ENCODE measurements around the gene INHA. TPM values are rescaled to one million over a fixed set of nuclear protein-coding genes. Genes with fewer than 3 reads are reported as not detected.

INHA gene
- total RNA-seq, 3 donors from 2014 or later (not counting 1 experiment from before 2014, with no cell fraction given) = not detected

DNA sequence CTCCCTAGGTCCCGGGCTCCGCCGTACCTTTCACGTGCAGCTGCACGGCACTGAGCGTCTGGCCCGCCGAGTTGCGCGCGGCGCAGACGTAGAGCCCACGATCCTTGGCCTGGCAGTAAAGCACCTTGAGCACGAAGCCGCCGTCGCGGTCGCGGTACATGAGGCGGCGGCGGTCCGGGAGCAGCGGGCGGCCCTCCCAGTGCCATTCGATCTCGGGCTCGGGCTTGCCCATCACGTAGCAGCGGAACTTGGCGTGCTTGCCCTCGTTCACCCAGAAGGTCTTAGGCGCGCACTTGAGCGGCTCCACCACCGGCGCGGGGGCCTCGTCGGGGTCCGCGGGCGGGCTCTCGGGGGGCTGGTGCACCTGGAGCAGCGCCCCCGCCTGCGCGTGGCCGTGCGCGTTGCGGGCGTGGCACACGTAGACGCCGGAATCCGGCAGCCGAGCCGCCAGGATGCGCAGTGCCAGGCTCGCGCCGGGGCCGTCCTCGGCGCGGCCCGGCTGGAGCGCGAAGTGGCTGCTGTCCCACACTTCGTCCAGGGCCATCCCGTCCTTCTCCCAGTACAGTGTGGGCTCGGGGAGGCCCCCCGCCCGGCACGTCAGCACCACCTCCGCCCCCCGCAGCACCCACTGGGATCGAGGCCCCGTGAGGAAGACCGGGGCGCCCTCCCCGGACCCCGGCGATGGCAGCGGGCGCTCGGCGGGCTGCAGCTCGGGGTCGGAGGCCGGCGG, 1.8 kb upstream of the INHA start:
- ATAC-seq (peak in 1 of 3 donors; percentile 25), DNase-seq (no peak)
- H3K27me3 ChIP-seq (ENCODE audit: control insufficient read depth, insufficient read depth, low read length) = peaks cover 11% of the 10 kb centered on the region
- intact Hi-C loops (cut with micrococcal nuclease) = no loop called here
- no peak overlapping the region for H3K27ac Mint-ChIP-seq
- H3K9me3 Mint-ChIP-seq = no peaks in the 10 kb centered on the region
- H3K9me3 ChIP-seq (ENCODE audit: control insufficient read depth, insufficient read depth, low read length) = no peaks in the 10 kb centered on the region
- peaks cover 7% of the 10 kb centered on the region for H3K4me1 ChIP-seq (ENCODE audit: control insufficient read depth, insufficient read depth, low read length)
- 27% methylated on average over 95 of the region's 95 CpGs for WGBS (ENCODE audit: insufficient coverage)
- no peak overlapping the region for H3K4me3 ChIP-seq (ENCODE audit: low read length)
- no peak overlapping the region for H3K27ac ChIP-seq (ENCODE audit: low read length)
- no peaks in the 10 kb centered on the region for H3K4me1 Mint-ChIP-seq
- peak overlapping the region; percentile 18 for H3K4me3 Mint-ChIP-seq
- H3K36me3 ChIP-seq (ENCODE audit: control insufficient read depth, insufficient read depth, low read length) = no peaks in the 10 kb centered on the region
- H3K36me3 Mint-ChIP-seq = no peaks in the 10 kb centered on the region
- TF ChIP-seq, protein P1, sequence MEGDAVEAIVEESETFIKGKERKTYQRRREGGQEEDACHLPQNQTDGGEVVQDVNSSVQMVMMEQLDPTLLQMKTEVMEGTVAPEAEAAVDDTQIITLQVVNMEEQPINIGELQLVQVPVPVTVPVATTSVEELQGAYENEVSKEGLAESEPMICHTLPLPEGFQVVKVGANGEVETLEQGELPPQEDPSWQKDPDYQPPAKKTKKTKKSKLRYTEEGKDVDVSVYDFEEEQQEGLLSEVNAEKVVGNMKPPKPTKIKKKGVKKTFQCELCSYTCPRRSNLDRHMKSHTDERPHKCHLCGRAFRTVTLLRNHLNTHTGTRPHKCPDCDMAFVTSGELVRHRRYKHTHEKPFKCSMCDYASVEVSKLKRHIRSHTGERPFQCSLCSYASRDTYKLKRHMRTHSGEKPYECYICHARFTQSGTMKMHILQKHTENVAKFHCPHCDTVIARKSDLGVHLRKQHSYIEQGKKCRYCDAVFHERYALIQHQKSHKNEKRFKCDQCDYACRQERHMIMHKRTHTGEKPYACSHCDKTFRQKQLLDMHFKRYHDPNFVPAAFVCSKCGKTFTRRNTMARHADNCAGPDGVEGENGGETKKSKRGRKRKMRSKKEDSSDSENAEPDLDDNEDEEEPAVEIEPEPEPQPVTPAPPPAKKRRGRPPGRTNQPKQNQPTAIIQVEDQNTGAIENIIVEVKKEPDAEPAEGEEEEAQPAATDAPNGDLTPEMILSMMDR (IDR thresholded peaks at IDR 0.05) = no peak
- peaks cover 33 to 50% of the 10 kb centered on the region in 2 donors for H3K27me3 Mint-ChIP-seq (ENCODE audit: low read depth in 2 of 2)

DNA sequence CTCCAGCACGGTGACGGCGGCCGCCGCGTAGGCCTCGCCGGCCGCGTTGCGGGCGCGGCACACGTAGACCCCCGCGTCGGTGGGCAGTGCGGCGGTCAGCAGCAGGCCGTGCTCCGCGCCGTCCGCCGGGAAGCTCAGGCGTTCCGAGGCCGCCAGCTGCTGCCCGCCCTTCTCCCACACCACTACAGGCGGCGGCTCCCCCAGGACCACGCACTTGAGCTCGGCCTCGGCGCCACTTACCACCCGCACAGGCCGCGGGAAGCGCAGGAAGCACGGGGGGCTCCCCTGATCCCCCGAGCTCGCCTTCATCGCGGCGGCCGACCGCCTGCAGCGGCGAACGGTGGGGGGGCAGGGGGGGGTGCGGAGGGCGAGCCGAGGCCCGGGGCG, 1.2 kb upstream of the INHA start:
- H3K9me3 ChIP-seq (ENCODE audit: control insufficient read depth, insufficient read depth, low read length) = no peaks in the 10 kb centered on the region
- peaks cover 7% of the 10 kb centered on the region for H3K4me1 ChIP-seq (ENCODE audit: control insufficient read depth, insufficient read depth, low read length)
- no peaks in the 10 kb centered on the region for H3K36me3 Mint-ChIP-seq
- H3K36me3 ChIP-seq (ENCODE audit: control insufficient read depth, insufficient read depth, low read length) = no peaks in the 10 kb centered on the region
- H3K27ac Mint-ChIP-seq = no peak overlapping the region
- DNase-seq = no peak
- H3K9me3 Mint-ChIP-seq = no peaks in the 10 kb centered on the region
- peaks cover 11% of the 10 kb centered on the region for H3K27me3 ChIP-seq (ENCODE audit: control insufficient read depth, insufficient read depth, low read length)
- WGBS (ENCODE audit: insufficient coverage) = 1% methylated on average over 55 of the region's 55 CpGs
- no peak overlapping the region for H3K4me3 ChIP-seq (ENCODE audit: low read length)
- TF ChIP-seq, protein P1 (IDR thresholded peaks at IDR 0.05) = no peak
- no peak overlapping the region for H3K27ac ChIP-seq (ENCODE audit: low read length)
- peaks cover 37 to 56% of the 10 kb centered on the region in 2 donors for H3K27me3 Mint-ChIP-seq (ENCODE audit: low read depth in 2 of 2)
- peak in 2 of 3 donors; percentile 40 to 42 for ATAC-seq
- intact Hi-C loops (cut with micrococcal nuclease) = no loop called here
- H3K4me1 Mint-ChIP-seq = no peaks in the 10 kb centered on the region
- H3K4me3 Mint-ChIP-seq = peak overlapping the region; percentile 28

DNA sequence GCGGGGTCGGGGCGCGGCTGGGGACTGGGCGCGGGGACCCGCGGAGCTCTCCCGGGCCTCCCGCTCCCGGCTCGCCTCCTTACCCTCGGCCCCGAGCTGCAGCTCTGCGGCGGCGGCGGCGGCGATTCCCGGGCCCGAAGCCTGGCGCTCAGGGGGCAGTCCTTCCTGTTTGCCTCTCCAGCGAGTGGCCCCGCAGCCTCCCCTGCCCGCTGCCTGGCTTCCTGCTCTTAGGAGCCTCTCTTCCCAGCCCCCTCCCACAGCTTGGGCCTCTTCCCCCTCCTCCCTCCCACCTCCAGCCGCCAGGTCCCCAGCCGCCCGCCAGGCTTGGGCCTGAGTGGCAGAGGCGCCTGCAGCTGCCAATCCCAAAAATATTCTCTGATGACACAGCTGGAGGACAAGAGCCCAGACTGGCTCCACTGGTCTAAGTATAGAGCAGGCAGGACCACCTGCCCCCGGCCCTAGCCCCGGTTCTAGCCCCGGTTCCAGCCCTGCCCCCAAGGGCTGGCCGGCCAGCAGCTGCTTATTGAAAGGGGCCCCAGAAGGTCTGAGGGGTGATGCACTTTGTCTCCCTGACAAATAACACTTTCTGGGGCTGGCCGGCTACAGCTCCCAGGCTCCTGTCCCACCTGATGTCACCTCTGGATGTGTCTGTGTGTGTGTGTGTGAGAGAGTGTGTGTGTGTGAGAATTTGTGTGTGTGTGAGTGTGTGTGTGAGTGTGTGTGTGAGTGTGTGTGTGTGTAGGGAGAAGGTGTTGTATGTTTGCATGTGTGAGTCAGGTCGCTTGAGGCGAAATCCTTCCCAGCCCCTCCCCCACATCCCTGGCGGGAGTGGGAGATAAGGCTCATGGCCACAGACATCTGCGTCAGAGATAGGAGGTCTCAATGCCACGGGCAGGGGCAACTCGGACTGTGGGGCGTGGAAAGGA, 536 bp upstream of the INHA start, which contains the start of gene OBSL1:
TSS of gene OBSL1 (minus strand) at position 229 of the 926 bp plus-strand sequence. CDS start 307 bp downstream, outside the sequence.
- Histone ChIP-seq H3K27ac (ENCODE audit: low read length) (no peak within 1 kb of the TSS), H3K9me3 (ENCODE audit: control insufficient read depth, insufficient read depth, low read length) (no peaks in the 10 kb centered on the region), H3K4me3 (ENCODE audit: low read length) (no peak within 1 kb of the TSS), H3K4me1 (ENCODE audit: control insufficient read depth, insufficient read depth, low read length) (peaks cover 7% of the 10 kb centered on the region), H3K27me3 (ENCODE audit: control insufficient read depth, insufficient read depth, low read length) (peaks cover 11% of the 10 kb centered on the region), H3K36me3 (ENCODE audit: control insufficient read depth, insufficient read depth, low read length) (no peaks in the 10 kb centered on the region)
- Mint-ChIP-seq H3K36me3 (no peaks in the 10 kb centered on the region), H3K4me1 (no peaks in the 10 kb centered on the region), H3K4me3 (peak within 1 kb of the TSS; percentile 61), H3K27ac (no peak within 1 kb of the TSS), H3K9me3 (no peaks in the 10 kb centered on the region), H3K27me3 (ENCODE audit: low read depth in 2 of 2) (peaks cover 42 to 58% of the 10 kb centered on the region in 2 donors)
- no peak for DNase-seq
- TF ChIP-seq, protein P1 (IDR thresholded peaks at IDR 0.05) = no peak
- peak; percentile 34 to 43 (median 36) for ATAC-seq
- intact Hi-C loops (cut with micrococcal nuclease) = no loop called here
- WGBS (ENCODE audit: insufficient coverage) = 10% methylated on average over 39 of the region's 42 CpGs

All from natural killer cell (primary cell).